Measurements from ENCODE around the gene KDM1B.
"Not testable (repeated sequence)": the region's sequence is repeated elsewhere in the genome, so short reads cannot be mapped to it uniquely, and the experiment has no call there.

KDM1B gene

DNA sequence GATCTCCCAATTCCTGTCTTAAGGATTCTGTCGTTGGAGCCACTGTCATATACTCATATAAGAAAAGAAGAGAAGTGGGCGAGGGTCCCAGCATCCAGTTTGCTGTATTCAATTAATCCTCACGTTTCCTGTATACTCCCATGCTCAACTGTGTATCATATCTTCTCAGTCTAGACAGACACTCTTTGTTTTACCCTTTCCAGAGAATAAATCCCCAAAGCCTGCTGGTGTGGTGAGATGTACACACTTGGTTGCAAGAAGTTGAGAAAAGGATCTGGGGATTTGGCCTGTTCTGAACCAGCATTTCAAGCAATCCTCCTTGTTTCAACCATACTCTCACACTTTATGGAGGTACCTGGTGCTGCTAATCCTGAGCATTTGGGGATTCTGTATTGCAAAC is 3.4 kb upstream of the KDM1B start:
- no peak for DNase-seq (ENCODE audit: low read depth)

DNA sequence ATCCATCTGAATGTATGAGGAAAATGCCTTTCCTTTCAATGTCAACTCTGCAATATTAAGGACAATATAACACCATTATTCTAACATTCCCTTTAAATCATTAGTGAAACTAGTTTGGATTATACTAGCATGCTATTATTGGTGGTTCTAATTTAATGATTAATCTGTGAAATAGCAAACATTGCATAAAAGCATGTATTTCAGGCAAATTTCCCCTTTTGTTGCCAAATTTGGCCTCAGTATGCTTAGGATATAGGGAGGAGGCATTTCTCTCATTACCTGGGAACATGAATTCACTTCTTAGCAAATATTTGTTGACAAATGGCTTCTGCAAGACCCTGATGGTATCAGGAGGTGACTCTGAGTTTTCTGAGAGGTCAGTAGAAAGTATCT is 1.9 kb upstream of the KDM1B start:
- DNase-seq (ENCODE audit: low read depth): no peak

DNA sequence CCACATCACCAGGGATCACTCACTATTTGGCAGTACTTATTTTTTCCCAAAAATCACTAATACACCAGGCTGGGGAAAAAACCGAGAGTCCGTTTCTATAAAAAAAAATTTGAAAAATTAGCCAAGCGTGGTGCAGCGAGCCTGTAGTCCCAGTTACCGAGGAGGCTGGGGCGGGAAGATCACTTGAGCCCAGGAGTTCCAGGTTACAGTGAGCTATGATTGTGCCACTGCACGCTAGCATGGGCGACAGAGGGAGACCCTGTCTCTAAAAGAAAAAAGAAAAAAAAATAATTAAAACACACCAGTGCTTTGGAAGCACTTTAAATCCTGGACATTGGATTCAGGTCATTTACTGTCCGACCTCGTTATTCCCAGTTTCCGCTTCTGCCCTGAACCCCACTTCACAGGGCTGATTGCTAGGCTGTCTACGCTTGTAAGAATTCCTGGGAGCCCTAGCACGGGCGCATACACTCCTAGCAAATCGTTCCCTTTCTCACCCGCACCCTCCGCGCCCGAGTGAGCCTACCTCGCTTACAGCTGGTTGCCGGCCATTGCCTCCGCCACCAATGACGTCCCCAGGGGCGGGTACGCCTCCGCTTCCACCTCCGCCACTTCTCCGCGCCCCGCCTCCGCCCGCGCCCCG is 594 bp upstream of the KDM1B start, which contains the start of gene TPMT:
Gene TPMT, minus strand, starts transcription at position 571 of the 643 bp plus-strand sequence. CDS start 5,950 bp downstream, outside the sequence.
- peak; percentile 68 for DNase-seq (ENCODE audit: low read depth)

DNA sequence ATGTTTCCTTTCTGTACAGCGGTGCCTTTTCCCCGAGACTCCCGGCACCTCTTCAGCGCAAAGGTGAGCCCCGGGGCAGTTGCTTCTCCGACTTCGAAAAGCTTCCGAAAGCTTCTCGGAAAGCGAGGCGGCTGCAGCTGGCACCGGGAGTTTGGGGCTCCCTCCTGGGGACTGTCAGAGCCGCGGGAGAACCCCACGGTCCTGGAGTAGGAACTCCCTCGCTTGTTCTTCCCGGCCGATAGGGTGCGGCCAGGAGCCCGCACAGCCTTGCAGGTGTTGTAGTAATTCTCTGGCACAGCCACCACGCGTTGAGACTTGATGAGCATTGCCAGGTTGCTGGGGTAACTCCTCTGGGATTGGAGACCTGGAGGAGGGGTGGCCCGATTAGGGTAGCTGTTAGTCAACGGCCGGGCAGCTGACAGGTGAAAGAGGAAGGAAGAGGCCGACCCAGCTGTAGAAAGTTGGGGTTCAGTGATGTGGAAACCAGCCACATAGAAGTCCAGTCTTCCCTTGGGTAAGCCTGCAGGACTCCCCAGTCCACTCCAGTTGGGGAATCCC is 721 bp downstream of the KDM1B start:
- no peak for DNase-seq (ENCODE audit: low read depth)

DNA sequence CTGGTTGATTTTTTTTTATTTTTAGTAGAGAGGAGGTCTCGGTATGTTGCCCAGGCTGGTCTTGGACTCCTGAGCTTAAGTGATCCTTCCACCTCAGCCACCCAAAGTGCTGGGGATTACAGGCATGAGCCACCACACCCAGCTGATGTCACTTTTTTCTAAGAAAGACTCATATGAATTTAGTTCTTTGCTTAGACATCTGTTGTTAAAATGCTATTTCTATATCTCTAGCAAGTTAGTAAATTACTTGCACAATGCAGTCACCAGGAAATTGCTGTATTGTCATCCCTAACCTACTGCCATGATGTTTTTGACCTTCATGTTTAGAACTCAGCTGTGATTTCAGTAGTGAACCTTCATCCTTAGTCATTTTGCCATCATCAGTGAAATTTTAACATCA is 5.7 kb downstream of the KDM1B start:
- DNase-seq (ENCODE audit: low read depth): no peak

DNA sequence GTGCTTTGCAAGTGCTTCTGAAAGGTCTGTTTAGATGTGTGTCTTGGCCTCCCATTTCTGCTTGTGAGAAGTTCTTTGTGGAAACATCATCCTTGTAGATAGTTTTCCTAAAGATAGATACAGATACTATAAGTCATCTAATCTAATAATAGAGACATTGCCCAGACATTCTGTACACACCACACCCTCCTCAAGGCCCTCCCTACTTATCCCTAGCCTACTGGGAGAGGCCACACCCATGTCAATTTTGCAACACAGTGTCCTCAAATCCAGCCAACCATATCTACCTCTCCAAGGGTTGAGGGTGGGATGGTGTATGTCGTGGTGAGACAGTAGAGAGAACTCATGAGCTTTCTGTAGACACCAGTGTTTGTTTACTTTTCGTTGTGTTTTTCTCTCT is 6.2 kb downstream of the KDM1B start:
- no peak for DNase-seq (ENCODE audit: low read depth)

DNA sequence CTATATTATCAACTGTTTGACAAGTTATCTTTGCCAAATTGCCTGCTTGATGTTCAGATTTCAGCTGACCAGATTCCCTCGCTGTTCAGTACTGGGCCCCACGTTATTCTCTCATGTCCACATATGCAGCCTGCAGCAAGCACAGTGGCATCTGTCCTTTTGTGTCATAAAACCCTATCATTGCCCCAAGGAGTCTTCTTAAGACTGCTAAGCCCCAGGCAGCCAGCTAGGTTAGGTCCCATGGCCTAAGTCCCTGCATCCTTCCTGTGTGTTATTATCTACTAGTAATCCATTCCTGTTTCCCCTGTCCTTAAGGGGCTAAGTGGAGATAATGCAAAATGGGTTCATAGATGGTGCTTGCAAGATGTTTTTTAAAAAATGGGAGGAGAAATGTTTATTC is 7.2 kb downstream of the KDM1B start:
- no peak for DNase-seq (ENCODE audit: low read depth)

DNA sequence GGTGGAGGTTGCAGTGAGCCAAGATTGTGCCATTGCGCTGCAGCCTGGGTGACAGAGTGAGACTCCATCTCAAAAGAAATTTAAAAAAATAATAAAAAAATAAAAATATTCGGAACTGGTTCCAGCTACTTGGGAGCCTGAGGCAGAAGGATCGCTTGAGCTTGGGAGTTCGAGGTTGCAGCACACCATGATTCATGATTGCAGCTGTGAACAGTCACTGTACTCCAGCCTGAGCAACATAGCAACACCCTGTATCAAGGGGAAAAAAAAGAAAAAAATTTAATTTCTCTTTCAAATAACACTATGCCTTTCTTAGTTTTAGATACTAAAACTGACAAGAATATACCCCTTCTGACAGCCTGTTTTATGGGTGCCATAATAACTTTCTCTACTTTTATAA is 10.5 kb downstream of the KDM1B start:
- DNase-seq (ENCODE audit: low read depth): no peak

DNA sequence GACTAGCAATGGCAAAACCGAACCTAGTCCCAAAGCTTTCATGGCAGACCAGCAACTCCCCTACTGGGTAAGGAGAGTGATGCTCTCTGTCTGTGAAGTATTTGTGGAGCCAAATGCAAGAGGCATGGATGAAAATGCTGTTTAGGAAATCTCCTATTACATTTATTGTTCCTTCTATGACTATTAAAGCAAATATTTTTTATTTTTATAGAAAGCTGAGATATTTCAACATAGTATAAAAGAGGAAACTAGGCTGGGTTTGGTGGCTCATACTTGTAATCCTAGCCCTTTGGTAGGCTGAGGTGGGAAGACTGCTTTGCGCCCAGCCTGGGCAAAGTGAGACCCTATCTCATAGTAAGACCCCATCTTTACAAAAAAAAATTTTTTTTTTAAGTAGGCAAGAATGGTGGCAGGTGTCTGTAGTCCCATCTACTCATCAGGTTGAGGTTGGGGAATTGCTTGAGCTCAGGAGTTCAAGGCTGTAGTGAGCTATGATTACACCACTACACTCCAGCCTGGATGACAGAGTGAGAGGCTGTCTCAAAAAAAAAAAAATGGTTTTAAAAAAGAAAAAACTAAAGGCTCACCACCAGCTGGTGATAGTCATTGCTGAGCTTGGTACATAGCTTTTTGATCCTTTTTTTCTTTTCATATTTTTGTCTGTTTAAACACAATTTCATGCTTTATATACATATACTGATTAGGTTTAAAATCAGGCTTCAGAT is 11.3 kb downstream of the KDM1B start:
- DNase-seq (ENCODE audit: low read depth): no peak

DNA sequence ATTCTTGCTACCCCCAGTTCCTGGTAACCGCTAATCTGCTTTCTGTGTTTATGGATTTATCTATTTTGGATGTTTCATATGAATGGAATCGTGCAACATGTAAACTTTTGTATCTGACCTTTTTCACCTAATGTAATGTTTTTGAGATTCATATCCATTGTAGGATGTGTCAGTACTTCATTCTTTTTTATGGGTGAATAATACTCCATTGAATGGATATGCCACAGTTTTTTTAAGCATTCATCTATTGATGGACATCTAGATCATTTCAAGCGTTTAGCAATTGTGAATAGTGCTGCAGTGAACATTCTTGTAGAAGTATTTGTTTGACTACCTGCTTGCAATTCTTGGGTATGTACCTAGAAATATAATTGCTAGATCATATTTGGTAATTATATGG is 13.0 kb downstream of the KDM1B start:
- DNase-seq (ENCODE audit: low read depth): no peak

DNA sequence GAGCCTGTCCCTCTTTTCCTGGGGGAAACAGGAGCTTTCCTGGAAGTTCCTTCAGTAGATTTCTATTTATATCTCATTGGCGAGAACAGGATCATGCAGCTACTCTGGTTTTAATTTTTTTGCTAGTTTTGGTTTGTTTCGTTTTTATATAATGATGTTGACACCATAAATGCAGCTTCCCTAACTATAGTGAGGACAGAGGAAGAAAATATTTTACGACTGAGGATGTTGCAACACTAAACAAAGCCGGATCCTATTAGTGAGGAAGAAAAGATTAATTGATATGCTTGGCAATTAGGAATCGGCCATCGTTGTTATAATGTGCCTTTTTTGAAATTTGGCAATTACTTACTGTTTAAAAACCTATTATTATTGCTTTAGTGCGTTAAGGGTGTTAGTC is 16.6 kb downstream of the KDM1B start:
- DNase-seq (ENCODE audit: low read depth): no peak

DNA sequence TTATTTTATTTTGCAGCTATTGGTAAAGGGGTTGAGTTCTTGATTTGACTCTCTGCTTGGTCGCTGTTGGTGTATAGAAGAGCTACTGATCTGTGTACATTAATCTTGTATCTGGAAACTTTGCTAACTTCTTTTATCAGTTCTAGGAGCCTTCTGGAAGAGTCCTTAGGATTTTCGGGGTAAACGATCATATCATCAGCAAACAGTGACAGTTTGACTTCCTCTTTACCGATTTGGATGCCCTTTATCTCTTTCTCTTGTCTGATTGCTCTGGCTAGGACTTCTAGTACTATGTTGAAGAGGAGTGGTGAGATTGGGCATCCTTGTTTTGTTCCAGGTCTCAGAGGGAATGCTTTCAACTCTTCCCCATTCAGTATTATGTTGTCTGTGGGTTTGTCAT is 21.0 kb downstream of the KDM1B start:
- DNase-seq (ENCODE audit: low read depth): not testable (repeated sequence)

DNA sequence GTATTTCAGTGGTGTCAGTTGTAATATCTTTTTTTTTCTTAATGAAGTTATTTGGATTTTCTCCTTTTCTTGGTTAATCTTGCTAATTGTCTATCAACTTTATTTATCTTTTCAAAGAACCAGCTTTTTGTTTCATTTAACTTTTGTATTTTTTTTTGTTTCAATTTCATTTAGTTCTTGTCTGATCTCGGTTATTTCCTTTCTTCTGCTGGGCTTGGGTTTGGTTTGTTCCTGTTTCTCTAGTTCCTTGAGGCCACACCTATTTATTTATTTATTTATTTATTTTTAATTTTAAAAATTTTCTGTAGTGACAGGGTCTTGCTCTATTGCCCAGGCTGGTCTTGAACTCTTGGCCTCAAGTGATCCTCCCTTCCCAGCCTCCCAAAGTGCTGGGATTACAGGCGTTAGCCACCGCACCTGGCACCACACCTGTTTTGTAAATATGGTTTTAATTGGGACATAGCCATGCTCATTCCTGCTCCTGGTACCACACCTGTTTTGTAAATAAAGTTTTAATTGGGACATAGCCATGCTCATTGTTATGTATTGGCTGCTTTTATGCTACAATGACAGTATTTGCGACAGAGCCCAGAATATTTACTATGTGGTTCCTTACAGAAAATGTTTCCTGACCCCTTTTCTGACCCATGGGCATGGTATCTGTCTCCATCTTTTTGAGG is 22.2 kb downstream of the KDM1B start:
- no peak for DNase-seq (ENCODE audit: low read depth)

DNA sequence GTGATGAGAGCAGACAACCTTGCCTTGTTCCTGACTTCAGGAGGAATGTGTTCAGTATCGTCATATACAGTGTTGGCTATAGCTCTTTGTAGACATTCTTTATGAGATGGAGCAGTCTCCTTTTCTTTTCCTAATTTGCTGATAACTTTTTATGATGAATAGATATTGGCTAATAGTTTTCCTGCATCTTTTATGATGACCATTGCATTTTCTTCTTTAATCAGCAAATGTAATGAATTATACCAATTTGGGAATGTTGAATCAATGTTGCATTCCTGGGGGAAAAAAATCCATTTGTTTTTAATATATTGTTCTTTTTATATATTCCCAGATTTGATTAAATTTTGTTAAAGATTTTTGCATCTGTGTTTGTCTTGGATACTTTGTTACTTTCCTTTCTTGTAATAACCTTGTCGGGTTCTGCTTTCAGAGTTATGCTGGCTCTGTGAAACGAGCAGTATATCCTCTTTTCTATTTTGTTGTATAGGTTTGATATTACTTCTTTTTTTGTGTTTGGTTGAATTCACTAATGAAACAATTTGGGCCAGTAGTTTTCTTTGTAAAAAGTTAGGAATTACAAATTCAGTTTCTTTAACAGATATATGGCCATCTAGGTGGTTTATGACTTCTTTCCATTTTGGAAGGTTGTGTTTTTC is 23.9 kb downstream of the KDM1B start:
- DNase-seq (ENCODE audit: low read depth): no peak

DNA sequence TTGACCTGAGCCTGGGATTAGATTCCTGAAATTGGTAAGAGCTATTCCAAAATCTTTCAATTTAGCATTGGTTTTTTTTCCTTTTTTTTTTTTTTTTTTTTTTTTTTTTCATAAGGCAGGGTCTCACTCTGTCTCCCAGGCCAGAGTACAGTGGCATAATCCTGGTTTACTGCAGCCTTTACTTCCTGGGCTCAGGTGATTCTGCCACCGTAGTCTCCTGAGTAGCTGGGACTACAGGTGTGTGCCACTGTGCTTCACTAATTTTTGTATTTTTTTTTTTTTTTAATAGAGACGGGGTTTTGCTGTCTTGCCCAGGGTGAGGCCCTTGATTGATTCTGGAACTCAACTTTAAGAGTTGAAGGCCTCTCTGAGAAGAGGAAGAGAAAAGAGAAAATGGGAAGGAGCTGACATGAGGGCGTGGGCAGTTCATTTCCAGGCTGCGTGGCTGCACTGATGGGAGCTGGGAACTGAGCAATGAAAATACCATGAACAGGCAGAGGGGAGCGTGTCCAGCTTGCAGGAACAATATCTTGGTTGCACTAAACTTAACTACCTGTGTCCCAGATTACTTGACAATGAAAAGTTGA is 24.6 kb downstream of the KDM1B start:
- no peak for DNase-seq (ENCODE audit: low read depth)

DNA sequence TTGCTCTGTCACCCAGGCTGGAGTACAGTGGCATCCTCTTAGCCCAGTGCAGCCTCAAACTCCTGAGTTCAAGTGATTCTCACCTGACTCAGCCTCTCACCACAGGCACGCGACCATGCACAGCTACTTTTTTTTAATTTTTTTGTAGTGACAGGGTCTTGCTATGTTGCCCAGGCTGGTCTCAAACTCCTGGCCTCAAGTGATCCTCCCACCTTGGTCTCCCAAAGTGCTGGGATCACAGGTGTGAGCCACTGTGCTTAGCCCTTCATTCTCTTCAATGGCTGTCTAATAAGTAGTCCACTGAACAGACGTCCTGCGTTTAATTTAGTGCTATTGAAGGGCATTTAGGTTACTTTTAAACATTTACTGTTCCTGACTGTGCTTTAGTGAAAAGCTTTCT is 27.3 kb downstream of the KDM1B start:
- DNase-seq (ENCODE audit: low read depth): no peak

DNA sequence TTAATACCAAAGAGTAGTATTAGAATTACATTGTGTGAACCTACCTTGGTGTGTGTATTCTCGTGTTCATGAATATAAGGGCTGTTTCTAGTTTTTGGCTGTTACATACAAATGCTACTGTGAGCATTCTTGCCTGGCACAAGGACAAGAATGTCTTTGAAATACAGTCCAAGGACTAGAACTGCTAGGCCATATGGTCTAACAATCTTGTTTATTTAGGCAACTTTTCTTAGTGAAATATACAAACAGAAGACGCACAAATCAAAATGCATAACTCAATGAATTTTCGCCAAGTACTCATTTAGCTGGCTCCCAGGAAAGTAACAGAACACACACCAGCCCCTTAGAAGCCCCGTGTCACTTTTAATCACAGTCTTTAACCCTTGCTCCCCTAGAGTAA is 28.5 kb downstream of the KDM1B start:
- no peak for DNase-seq (ENCODE audit: low read depth)

DNA sequence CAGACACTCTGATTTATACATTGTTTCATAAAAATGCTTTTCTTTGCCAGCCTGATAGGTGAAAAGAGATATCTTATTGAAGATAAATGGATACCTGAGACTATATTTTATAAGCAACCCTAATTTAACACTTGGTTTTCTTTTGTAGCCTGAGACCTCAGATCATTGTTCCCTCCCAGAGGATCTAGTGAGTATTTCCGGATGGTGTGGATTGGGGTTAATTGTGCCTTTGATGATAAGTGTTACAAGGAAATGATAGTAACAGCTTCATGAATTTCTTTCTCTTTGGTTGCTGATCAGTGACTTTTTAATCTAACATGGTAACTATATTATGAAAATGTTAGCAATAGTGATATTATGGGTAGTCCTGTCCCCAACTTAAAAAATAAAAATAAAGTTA is 30.4 kb downstream of the KDM1B start:
- DNase-seq (ENCODE audit: low read depth): no peak

DNA sequence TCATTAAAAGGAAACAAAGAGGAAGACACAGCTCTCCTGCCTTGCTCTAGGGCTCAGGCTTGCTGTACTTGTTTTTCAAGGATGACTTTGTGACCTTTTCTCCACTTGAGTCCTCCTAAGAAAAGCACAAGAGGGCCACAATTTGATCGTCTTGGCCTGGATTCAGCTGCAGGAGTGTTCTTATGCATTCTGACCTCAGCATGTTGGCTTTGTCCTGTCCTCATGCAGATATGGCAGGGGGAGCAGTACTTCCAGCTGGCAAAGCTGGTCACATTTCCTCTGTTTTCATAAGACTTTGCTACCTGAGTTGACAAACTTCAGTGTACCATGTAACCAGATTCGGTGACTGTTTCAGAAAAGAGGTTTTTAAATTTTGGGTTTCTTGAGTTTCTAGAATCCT is 30.8 kb downstream of the KDM1B start:
- no peak for DNase-seq (ENCODE audit: low read depth)

DNA sequence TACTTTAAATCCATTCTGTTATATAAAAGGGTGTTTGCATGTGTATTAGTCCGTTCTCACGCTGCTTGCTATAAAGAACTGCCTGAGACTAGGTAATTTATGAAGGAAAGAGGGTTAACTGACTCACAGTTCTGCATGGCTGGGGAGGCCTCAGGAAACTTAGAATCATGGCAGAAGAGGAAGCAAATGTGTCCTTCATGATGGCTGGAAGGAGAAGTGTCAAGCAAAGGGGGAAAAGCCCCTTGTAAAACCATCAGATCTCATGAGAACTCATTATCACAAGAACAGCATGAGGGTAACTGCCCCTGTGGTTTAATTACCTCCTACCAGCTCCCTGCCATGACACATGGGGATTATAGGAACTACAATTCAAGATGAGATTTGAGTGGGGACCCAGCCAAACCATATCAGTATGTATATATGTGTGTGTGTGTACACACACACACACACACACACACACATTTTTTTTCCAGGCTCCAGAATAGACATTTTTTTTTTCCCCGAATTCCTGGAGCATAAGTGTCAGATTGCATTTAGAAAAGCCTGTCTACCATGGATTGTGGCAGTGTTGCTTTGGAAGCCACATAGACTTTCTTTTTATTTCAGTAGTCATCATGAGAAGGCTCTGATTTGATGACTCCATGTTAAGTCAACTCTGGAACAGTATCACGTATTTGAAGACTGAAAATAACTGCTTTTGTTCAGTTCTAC is 31.5 kb downstream of the KDM1B start:
- no peak for DNase-seq (ENCODE audit: low read depth)

DNA sequence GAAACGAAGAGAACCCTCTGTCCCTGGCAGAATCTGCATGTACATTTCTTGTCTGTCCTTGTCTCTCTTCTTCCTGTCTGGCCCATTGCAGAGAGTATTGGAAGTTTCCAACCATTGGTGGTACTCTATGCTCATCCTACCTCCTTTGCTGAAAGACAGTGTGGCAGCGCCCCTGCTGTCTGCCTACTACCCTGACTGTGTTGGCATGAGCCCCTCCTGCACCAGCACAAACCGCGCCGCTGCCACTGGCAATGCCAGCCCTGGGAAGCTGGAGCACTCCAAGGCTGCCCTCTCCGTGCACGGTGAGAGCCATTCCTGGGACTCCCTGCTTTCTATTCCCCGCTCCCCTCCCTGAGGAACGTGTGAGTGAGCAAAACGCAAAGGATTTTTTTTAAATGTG is 32.5 kb downstream of the KDM1B start:
- DNase-seq (ENCODE audit: low read depth): no peak

DNA sequence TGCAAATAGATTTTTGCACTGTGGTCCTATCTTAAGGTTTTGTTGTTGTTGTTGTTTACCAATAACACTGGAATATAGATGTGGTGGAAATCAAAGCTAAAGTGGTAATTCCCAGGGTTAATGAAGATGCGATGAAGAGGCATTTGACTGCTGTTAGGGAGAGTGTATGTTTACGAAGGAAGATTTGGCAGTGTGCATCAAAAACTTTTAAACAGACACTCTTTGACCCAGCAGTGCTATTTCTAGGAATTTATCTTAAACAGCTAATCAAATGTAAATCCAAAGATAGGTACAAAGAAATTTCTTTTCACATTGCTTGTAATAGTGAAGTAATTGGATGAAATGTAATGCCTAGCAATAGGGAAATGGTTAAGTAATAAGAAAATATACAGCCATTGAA is 34.0 kb downstream of the KDM1B start:
- no peak for DNase-seq (ENCODE audit: low read depth)

Measured in HS-27A (cell line).